A673 (cell line): Measurements from ENCODE around the gene CACNA2D3.

ENCODE experiments used
- CTCF ChIP-seq: fragments of 300-800, 200-600 bp; sonication (generic); conservative IDR thresholded peaks from 2 replicates; pipeline ENCODE4 v1.5.1; 2017; ENCODE audit warnings: low read depth, mild to moderate bottlenecking, antibody characterized with exemption, low read length, moderate library complexity, mixed read lengths
- EZH2 ChIP-seq: fragments of 200-600 bp; sonication (generic); IDR thresholded peaks from 2 replicates; pipeline ENCODE4 v1.6.1; 2017; ENCODE audit warnings: borderline replicate concordance, low read depth, mild to moderate bottlenecking, mixed read lengths, antibody characterized with exemption, low read length; ENCODE audit not compliant: poor library complexity, severe bottlenecking

DNA sequence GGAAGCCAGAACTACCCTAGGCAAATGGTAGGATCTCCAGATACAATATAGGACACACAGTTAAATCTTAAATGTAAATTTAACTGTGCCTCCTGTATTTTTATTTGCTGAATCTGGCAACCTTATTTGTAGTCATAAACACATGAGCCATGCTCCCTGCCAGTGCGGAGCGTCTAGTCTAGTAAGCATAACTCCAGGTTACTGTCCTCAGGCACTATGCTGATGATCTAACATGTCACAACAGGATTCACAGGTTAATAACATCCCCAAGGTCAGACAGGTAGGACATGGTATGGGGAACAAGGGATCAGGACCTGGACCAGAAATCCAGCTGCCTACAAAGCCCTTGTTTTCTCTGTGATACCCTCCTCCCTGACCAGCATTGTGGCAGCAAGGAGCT lies 305.1 kb downstream of the CACNA2D3 start:
- TF ChIP-seq CTCF, result no peak
- no peak for TF ChIP-seq EZH2
